K562 (cell line): ENCODE measurements around the gene GPC3. TPM values are rescaled to one million over a fixed set of nuclear protein-coding genes. Genes with fewer than 3 reads are reported as not detected.

Experiments
- ATAC-seq: fragments of 200-7000 bp; cut with Tn5 transposase; 3 replicates; pipeline ENCODE4 v1.9.1; 2020; ENCODE audit warnings: moderate library complexity
- BruUV-seq: library from RNA; stranded (reverse); fragments of 400-500 nt; replicated peaks from 2 replicates; lab custom pipeline; 2021; lab: Mats Ljungman, UMichigan
- CTCF ChIA-PET: fragments of 300-600 bp; formaldehyde crosslinking; extraction: SDS; loops from one replicate; lab custom pipeline; 2021; ENCODE audit warnings: low intra/inter-chr PET ratio; lab: Yijun Ruan, JAX
- POLR2A ChIA-PET: fragments of 300-600, 350-650 bp; sonication (Branson Sonifier 250); formaldehyde crosslinking; extraction: SDS; loops from one replicate; lab custom pipeline; 2021; ENCODE audit warnings: antibody characterized with exemption, inconsistent platforms; lab: Yijun Ruan, JAX
- DNase-seq, 4 experiments: peaks; one replicate each; pipeline versions ENCODE4 v3.0.0 to v3.0.0-alpha.2; 2011 to 2018; ENCODE audit warnings: low spot score in 3 of 4, mixed read lengths in 3 of 4; ENCODE audit errors: extremely low read depth in 1 of 4
- FAIRE-seq: peaks from 2 replicates; lab custom pipeline; 2011; peaks lifted over from hg19 to GRCh38; lab: Jason Lieb, UNC
- H2AFZ ChIP-seq: 2 replicates; pipeline ENCODE4 v1.6.0; 2011; ENCODE audit warnings: low read depth, low read length, control low read depth, inconsistent platforms
- H3K27ac ChIP-seq: fragments of 200-600 bp; 3 replicates; pipeline ENCODE4 v1.8.0; 2011; ENCODE audit warnings: low read depth, mild to moderate bottlenecking, control low read depth, inconsistent platforms, low read length, moderate library complexity, mixed read lengths; ENCODE audit errors: extremely low read depth
- H3K27me3 ChIP-seq, 2 experiments: fragments of 300-600 bp in 1 of 2; 2 replicates in 1 of 2; 3 replicates in 1 of 2; pipeline versions ENCODE4 v1.6.0 to v1.8.0; 2011; ENCODE audit warnings: inconsistent platforms in 2 of 2, low read length in 2 of 2, mild to moderate bottlenecking in 1 of 2, mixed read lengths in 1 of 2, moderate library complexity in 1 of 2; ENCODE audit not compliant: control insufficient read depth in 2 of 2, insufficient read depth in 2 of 2
- H3K36me3 ChIP-seq: fragments of 300-600 bp; 3 replicates; pipeline ENCODE4 v1.8.0; 2011; ENCODE audit warnings: mild to moderate bottlenecking, low read length, inconsistent platforms; ENCODE audit not compliant: control insufficient read depth, insufficient read depth
- H3K4me1 ChIP-seq, 2 experiments: fragments of 200-600 bp in 1 of 2; replicated peaks in 1 of 2; 2 replicates in 1 of 2; 3 replicates in 1 of 2; pipeline versions ENCODE4 v1.5.1 to v1.8.0; 2011; ENCODE audit warnings: inconsistent platforms in 2 of 2, low read length in 2 of 2, mild to moderate bottlenecking in 1 of 2, mixed read lengths in 1 of 2, moderate library complexity in 1 of 2; ENCODE audit not compliant: control insufficient read depth in 2 of 2, insufficient read depth in 2 of 2
- H3K4me2 ChIP-seq: 2 replicates; pipeline ENCODE4 v1.6.1; 2011; ENCODE audit warnings: low read length, control low read depth, inconsistent platforms, mixed read lengths; ENCODE audit not compliant: insufficient read depth
- H3K4me3 ChIP-seq: fragments of 200-600 bp; sonication (generic), shearing (Covaris generic); 2 replicates; pipeline ENCODE4 v1.5.1; 2016; ENCODE audit warnings: control low read depth, inconsistent platforms
- H3K79me2 ChIP-seq: fragments of 200-600 bp; 3 replicates; pipeline ENCODE4 v1.8.0; 2011; ENCODE audit warnings: low read length, inconsistent platforms; ENCODE audit not compliant: control insufficient read depth, insufficient read depth
- H3K9ac ChIP-seq, 2 experiments: 2 replicates each; pipeline versions ENCODE4 v1.6.0 to v1.6.1; 2011; ENCODE audit warnings: low read depth in 2 of 2, low read length in 2 of 2, control low read depth in 1 of 2, inconsistent platforms in 1 of 2, mild to moderate bottlenecking in 1 of 2, mixed read lengths in 1 of 2; ENCODE audit not compliant: insufficient read depth in 1 of 2
- H3K9me1 ChIP-seq: one replicate; pipeline ENCODE4 v1.6.0; 2011; ENCODE audit warnings: inconsistent platforms, mild to moderate bottlenecking, low read length, moderate library complexity; ENCODE audit not compliant: control insufficient read depth, insufficient read depth
- H3K9me3 ChIP-seq: replicated peaks from 2 replicates; pipeline ENCODE4 v1.5.1; 2011; ENCODE audit warnings: low read depth, low read length, inconsistent platforms; ENCODE audit not compliant: control insufficient read depth, insufficient read depth
- H4K20me1 ChIP-seq: replicated peaks from 2 replicates; pipeline ENCODE4 v1.6.1; 2011; ENCODE audit warnings: low read length, inconsistent platforms, mixed read lengths; ENCODE audit not compliant: control insufficient read depth, insufficient read depth
- CTCFL ChIP-seq: IDR thresholded peaks from 2 replicates; pipeline ENCODE4 v1.6.1; 2011; ENCODE audit warnings: borderline replicate concordance, low read depth, mild to moderate bottlenecking, moderate library complexity, low read length; ENCODE audit not compliant: insufficient read depth, poor library complexity, severe bottlenecking
- MTF1 ChIP-seq: fragments of 250-450 bp; sonication (Bioruptor Pico); IDR thresholded peaks from 2 replicates; pipeline ENCODE4 v1.9.0; 2021; ENCODE audit warnings: moderate library complexity, mild to moderate bottlenecking, inconsistent platforms, borderline replicate concordance
- NCOA1 ChIP-seq: fragments of 450-650 bp; IDR thresholded peaks from 2 replicates; pipeline ENCODE4 v1.6.1; 2016; ENCODE audit warnings: low read depth
- NFE2L1 ChIP-seq: fragments of 450-650 bp; IDR thresholded peaks from 2 replicates; pipeline ENCODE4 v1.6.1; 2016; ENCODE audit warnings: missing genetic modification characterization, low read depth, mild to moderate bottlenecking, missing compliant biosample characterization, moderate library complexity, borderline replicate concordance
- PHB2 ChIP-seq: fragments of 450-650 bp; IDR thresholded peaks from 2 replicates; pipeline ENCODE4 v1.6.1; 2017; ENCODE audit warnings: low read depth
- RBM34 ChIP-seq: fragments of 200-400 bp; formaldehyde crosslinking; IDR thresholded peaks from 2 replicates; pipeline ENCODE4 v1.6.1; 2018; ENCODE audit warnings: low read length, borderline replicate concordance; ENCODE audit not compliant: insufficient read depth
- SAP30 ChIP-seq: fragments of 200-600 bp; sonication (generic); IDR thresholded peaks from 2 replicates; pipeline ENCODE4 v1.6.1; 2012; ENCODE audit warnings: borderline replicate concordance, low read depth, mild to moderate bottlenecking, moderate library complexity, low read length, control low read depth, inconsistent platforms; ENCODE audit not compliant: insufficient read depth, poor library complexity, severe bottlenecking
- SMAD4 ChIP-seq: fragments of 250-450 bp; sonication (Bioruptor Pico); conservative IDR thresholded peaks from 2 replicates; pipeline ENCODE4 v1.8.0; 2021; ENCODE audit warnings: inconsistent platforms, mild to moderate bottlenecking, moderate library complexity
- ZNF232 ChIP-seq: sonication (generic); formaldehyde crosslinking; IDR thresholded peaks from 2 replicates; pipeline ENCODE4 v1.8.0; 2022; ENCODE audit warnings: mild to moderate bottlenecking, missing genetic modification reagents
- ZNF512 ChIP-seq: IDR thresholded peaks from 2 replicates; pipeline ENCODE4 v1.6.1; 2016; ENCODE audit warnings: missing genetic modification characterization, missing compliant biosample characterization
- in situ Hi-C: fragments of 300-500 bp; cut with MboI; formaldehyde crosslinking; loops from 4 replicates; pipeline ENCODE4 v1.15.0; 2018; ENCODE audit warnings: inconsistent platforms, mixed read lengths
- intact Hi-C: fragments of 100-400 bp; cut with micrococcal nuclease; formaldehyde crosslinking; loops from 2 replicates; pipeline ENCODE4 v1.14.2; 2022
- polyA plus RNA-seq, 8 experiments: library from polyadenylated mRNA; depleted of rRNA in 4 of 8; stranded (reverse) in 5 of 8; unstranded in 3 of 8; fragments of >200 nt; fragmentation: Nextera tagmentation in 2 of 8; fragmentation: Illumina TruSeq in 1 of 8; extraction: Ambion mirVana in 2 of 8; extraction: Trizol in 1 of 8; gene quantifications; 2 replicates each; pipeline versions ENCODE4 v1.2.1 to v1.2.3, GENCODE V29; 2011 to 2014; ENCODE audit warnings: inconsistent platforms in 1 of 8, missing spikeins in 1 of 8
- total RNA-seq, 7 experiments: library from RNA; depleted of rRNA in 6 of 7; stranded (reverse); fragments of >200 nt in 6 of 7; fragmentation: Illumina TruSeq in 2 of 7; extraction: Trizol in 2 of 7; gene quantifications; 2 replicates each; pipeline versions ENCODE4 v1.2.1 to v1.2.3, GENCODE V29; 2011 to 2021; ENCODE audit warnings: low replicate concordance in 1 of 7

The GPC3 gene
- total and polyA plus RNA-seq, 9 of the 15 experiments (the other 6 are each of a cell fraction or from before 2014, with no cell fraction given) = 0.42 TPM; not detected in 8

- Histone ChIP-seq H3K27me3 (no peaks in the 10 kb centered on the region), H4K20me1 (no peaks in the 10 kb centered on the region), H3K9me1 (no peaks in the 10 kb centered on the region), H3K4me2 (no peak overlapping the region), H3K36me3 (no peaks in the 10 kb centered on the region), H3K9me3 (no peaks in the 10 kb centered on the region), H3K4me3 (no peak overlapping the region), H3K9ac (no peak overlapping the region), H3K79me2 (no peaks in the 10 kb centered on the region), H3K4me1 (no peaks in the 10 kb centered on the region), H3K27ac (no peak overlapping the region), H2AFZ (no peak overlapping the region)
- no TSS peak for BruUV-seq
- no peak for FAIRE-seq
- in situ Hi-C loops (no loop called here), intact Hi-C loops (no loop called here)
- DNase-seq = no peak
- no peak for ATAC-seq
- ChIA-PET CTCF (no interaction called here), POLR2A (interaction anchor here (0.6 kb wide), 1 partner anchor 14 kb away, joined by 3 read pairs; no protein-coding TSS in a partner anchor)
- TF ChIP-seq SMAD4 (CRISPR knock-in tag) = no peak
- TF ChIP-seq ZNF232 (CRISPR knock-in tag) = no peak
- TF ChIP-seq ZNF512 (tag) = no peak
- no peak for TF ChIP-seq NCOA1
- no peak for TF ChIP-seq NFE2L1
- no peak for TF ChIP-seq MTF1
- TF ChIP-seq SAP30 = no peak
- TF ChIP-seq PHB2 = no peak
- TF ChIP-seq CTCFL = no peak
- no peak for TF ChIP-seq RBM34
Measured at GRCh38 chrX:133549295-133549933, 436.0 kb downstream of the GPC3 start.
